Central memory CD8-positive, alpha-beta T cell (primary cell): ENCODE data around the gene KCNAB1.

ENCODE experiments used
- ATAC-seq: fragments of 150-1000 bp; cut with Tn5 transposase; replicated peaks from 2 replicates; pipeline ENCODE4 v1.10.0; 2022; ENCODE audit warnings: mild to moderate bottlenecking, moderate FRiP score, moderate number of reproducible peaks; ENCODE audit not compliant: poor library complexity, severe bottlenecking; ENCODE audit errors: extremely low read depth
- DNase-seq, 2 donors: peaks; one replicate each; pipeline ENCODE4 v3.0.0; 2021; ENCODE audit warnings: low spot score in 2 of 2
- H3K27ac Mint-ChIP-seq: one replicate; pipeline ENCODE4 v1.8.0; 2022; ENCODE audit warnings: low read depth, mild to moderate bottlenecking, moderate library complexity, mixed read lengths
- H3K27me3 Mint-ChIP-seq: one replicate; pipeline ENCODE4 v1.8.0; 2022; ENCODE audit warnings: mixed read lengths
- H3K36me3 Mint-ChIP-seq: one replicate; pipeline ENCODE4 v1.8.0; 2022; ENCODE audit warnings: mild to moderate bottlenecking, moderate library complexity, mixed read lengths; ENCODE audit not compliant: insufficient read depth
- H3K4me1 Mint-ChIP-seq: one replicate; pipeline ENCODE4 v1.8.0; 2022; ENCODE audit warnings: mixed read lengths
- H3K4me3 Mint-ChIP-seq: one replicate; pipeline ENCODE4 v1.8.0; 2022; ENCODE audit warnings: mild to moderate bottlenecking, moderate library complexity, mixed read lengths
- H3K9me3 Mint-ChIP-seq: one replicate; pipeline ENCODE4 v1.8.0; 2022; ENCODE audit warnings: mixed read lengths

The KCNAB1 gene

DNA sequence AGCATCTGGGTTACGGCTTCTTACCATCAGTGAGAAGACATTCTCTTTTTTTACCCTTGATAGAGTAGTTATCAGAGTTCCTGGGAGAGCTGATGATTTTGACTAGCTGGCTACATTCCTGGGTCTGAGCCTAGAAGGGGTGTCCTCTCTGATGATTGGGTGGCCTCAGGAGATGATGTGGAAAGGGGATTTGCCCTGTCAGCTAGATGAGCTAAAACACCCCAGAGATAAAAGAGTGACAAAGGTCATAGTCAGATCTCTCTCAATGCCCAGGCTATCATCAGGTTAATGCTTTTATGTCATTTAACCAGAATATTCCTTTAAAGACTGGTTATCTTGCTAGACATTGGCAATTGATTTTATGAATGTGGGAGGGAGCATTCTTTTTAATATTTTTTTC is 130.2 kb downstream of the KCNAB1 start:
- H3K36me3 Mint-ChIP-seq, result no peaks in the 10 kb centered on the region

GRCh38 chr3:156251424-156251823 is 131.0 kb downstream of the KCNAB1 start:
- H3K4me3 Mint-ChIP-seq, result no peak overlapping the region
- DNase-seq (no peak), ATAC-seq (no peak)
- no peaks in the 10 kb centered on the region for H3K36me3 Mint-ChIP-seq
- peaks cover 52% of the 10 kb centered on the region for H3K27me3 Mint-ChIP-seq
- no peak overlapping the region for H3K27ac Mint-ChIP-seq
- no peaks in the 10 kb centered on the region for H3K9me3 Mint-ChIP-seq
- H3K4me1 Mint-ChIP-seq, result no peaks in the 10 kb centered on the region

More for the DNA sequence above, 130.2 kb downstream of the KCNAB1 start:
- Mint-ChIP-seq H3K4me3 (no peak overlapping the region), H3K9me3 (no peaks in the 10 kb centered on the region), H3K27me3 (peaks cover 60% of the 10 kb centered on the region), H3K4me1 (no peaks in the 10 kb centered on the region), H3K27ac (no peak overlapping the region)
- ATAC-seq (no peak), DNase-seq (no peak)

DNA sequence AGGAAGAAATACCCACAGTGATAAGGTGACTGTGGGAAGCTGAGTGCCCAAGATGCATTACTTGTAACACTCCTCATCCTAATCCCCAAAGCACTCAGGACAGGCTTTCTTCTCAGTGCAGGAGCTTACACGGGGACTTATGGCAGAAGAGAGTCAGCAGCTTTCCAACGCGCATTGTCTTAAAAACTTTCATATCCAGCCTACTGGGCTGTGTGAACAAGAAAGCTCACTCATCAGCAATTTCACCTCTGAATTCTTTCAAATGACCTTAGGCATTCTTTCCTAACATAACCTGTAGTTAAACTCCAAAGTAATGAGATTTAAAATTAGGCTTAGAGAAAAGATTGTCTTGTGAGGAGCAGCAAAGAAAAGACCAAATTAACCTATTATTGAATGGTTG is 132.3 kb downstream of the KCNAB1 start:
- DNase-seq (no peak), ATAC-seq (no peak)
- Mint-ChIP-seq H3K27ac (no peak overlapping the region), H3K4me1 (no peaks in the 10 kb centered on the region), H3K9me3 (no peaks in the 10 kb centered on the region), H3K27me3 (peaks cover 51% of the 10 kb centered on the region), H3K36me3 (no peaks in the 10 kb centered on the region), H3K4me3 (no peak overlapping the region)

DNA sequence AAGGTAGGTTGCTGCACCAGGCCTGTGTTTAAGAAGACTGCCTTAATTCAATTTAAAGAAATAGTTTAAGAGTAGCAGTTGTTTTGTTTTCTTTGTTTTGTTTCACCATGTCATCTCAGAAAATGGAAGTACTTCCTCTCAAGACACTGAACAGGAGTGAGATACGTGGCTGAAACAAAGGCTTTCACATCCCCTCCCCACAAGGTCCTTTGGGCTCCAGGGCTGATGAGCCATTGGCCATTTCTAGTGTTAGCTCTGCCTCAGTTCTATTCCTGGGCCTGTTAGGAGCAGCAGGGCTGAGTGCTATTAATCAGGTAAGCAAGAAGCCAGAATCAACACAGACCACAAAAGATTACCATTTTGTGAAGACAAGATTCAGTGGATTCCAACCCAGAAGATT is 132.8 kb downstream of the KCNAB1 start:
- Mint-ChIP-seq H3K27me3 (peaks cover 49% of the 10 kb centered on the region), H3K9me3 (no peaks in the 10 kb centered on the region), H3K4me3 (no peak overlapping the region), H3K27ac (no peak overlapping the region), H3K36me3 (no peaks in the 10 kb centered on the region), H3K4me1 (no peaks in the 10 kb centered on the region)
- ATAC-seq (no peak), DNase-seq (no peak)

GRCh38 chr3:156256256-156256655 is 135.9 kb downstream of the KCNAB1 start:
- ATAC-seq (no peak), DNase-seq (no peak)
- H3K36me3 Mint-ChIP-seq, result no peaks in the 10 kb centered on the region
- H3K9me3 Mint-ChIP-seq, result no peaks in the 10 kb centered on the region
- no peaks in the 10 kb centered on the region for H3K4me1 Mint-ChIP-seq
- H3K4me3 Mint-ChIP-seq, result no peak overlapping the region
- H3K27me3 Mint-ChIP-seq, result peaks cover 33% of the 10 kb centered on the region
- no peak overlapping the region for H3K27ac Mint-ChIP-seq

GRCh38 chr3:156256945-156257344 is 136.6 kb downstream of the KCNAB1 start:
- DNase-seq, result no peak
- ATAC-seq, result no peak
- Mint-ChIP-seq H3K27me3 (peaks cover 26% of the 10 kb centered on the region), H3K27ac (no peak overlapping the region), H3K9me3 (no peaks in the 10 kb centered on the region), H3K4me1 (no peaks in the 10 kb centered on the region), H3K4me3 (no peak overlapping the region), H3K36me3 (no peaks in the 10 kb centered on the region)

- Mint-ChIP-seq H3K27ac (no peak overlapping the region), H3K4me1 (no peaks in the 10 kb centered on the region), H3K36me3 (no peaks in the 10 kb centered on the region), H3K4me3 (no peak overlapping the region), H3K27me3 (peaks cover 24% of the 10 kb centered on the region), H3K9me3 (no peaks in the 10 kb centered on the region)
- no peak for ATAC-seq
- DNase-seq, result no peak
These were observed 137.9 kb downstream of the KCNAB1 start for GRCh38 chr3:156258301-156258700.

- Mint-ChIP-seq H3K27ac (no peak overlapping the region), H3K9me3 (no peaks in the 10 kb centered on the region), H3K4me3 (no peak overlapping the region), H3K27me3 (peaks cover 24% of the 10 kb centered on the region), H3K4me1 (no peaks in the 10 kb centered on the region), H3K36me3 (no peaks in the 10 kb centered on the region)
- DNase-seq (no peak), ATAC-seq (no peak)
These were observed 139.5 kb downstream of the KCNAB1 start for GRCh38 chr3:156259896-156260295.

DNA sequence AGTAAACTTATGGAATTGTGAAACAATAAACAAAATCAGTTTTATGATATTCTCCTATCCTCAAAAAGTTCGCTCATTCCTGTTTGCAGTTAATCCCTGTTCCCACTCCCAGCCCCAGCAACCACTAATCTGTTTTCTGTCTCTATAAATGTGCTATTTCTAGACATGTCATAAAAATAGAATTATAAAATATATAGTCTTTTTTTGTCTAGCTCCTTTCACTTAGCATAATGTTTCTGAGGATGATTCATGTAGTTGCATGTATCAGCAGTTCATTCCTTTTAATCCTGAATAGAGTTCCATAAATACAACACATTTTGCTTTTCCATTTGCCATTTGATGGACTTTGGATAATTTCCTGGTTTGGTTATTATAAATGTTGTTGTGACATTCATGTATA is 140.0 kb downstream of the KCNAB1 start:
- peaks cover 27% of the 10 kb centered on the region for H3K27me3 Mint-ChIP-seq
- ATAC-seq, result no peak
- no peaks in the 10 kb centered on the region for H3K9me3 Mint-ChIP-seq
- no peaks in the 10 kb centered on the region for H3K36me3 Mint-ChIP-seq
- no peak overlapping the region for H3K27ac Mint-ChIP-seq
- H3K4me3 Mint-ChIP-seq, result no peak overlapping the region
- H3K4me1 Mint-ChIP-seq, result no peaks in the 10 kb centered on the region
- DNase-seq, result no peak

DNA sequence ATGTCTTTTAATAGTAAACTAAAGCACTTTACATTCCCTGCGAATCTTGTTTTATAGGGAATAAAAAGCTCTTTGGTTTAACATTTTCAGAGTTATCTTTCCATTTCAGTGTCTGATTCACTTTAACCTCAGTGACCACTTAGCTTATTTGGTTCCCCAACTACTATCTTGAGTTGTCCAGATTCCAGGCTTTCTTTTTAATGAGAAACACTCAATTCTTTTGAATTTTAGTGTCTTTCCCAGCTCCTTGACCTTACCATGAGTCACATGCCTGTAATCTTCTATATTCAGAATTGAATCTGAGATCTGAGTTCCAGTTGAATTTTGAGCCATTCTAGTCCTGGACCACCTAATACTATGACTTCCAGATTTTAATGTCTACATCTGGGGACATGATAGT is 144.4 kb downstream of the KCNAB1 start:
- H3K4me1 Mint-ChIP-seq, result no peaks in the 10 kb centered on the region
- no peak overlapping the region for H3K27ac Mint-ChIP-seq
- no peak overlapping the region for H3K4me3 Mint-ChIP-seq
- H3K36me3 Mint-ChIP-seq, result no peaks in the 10 kb centered on the region
- H3K9me3 Mint-ChIP-seq, result no peaks in the 10 kb centered on the region
- ATAC-seq (no peak), DNase-seq (no peak)
- H3K27me3 Mint-ChIP-seq, result peaks cover 24% of the 10 kb centered on the region

DNA sequence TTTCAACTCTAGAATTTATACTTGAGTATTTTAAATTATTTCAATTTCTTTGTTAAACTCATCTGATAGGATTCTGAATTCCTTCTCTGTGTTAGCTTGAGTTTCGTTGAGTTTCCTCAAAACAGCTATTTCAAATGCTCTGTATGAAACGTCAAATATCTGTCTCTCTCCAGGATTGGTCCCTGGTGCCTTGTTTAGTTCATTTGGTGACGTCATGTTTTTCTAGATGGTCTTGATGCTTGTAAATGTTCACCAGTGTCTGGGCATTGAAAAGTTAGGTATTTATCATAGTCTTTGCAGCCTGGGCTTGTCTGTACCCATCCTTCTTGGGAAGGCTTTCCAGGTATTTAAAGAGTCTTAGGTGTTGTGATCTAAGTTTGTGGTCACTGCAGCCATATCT is 151.1 kb downstream of the KCNAB1 start:
- H3K4me3 Mint-ChIP-seq, result no peak overlapping the region
- ATAC-seq (no peak), DNase-seq (no peak)
- H3K27ac Mint-ChIP-seq, result no peak overlapping the region
- no peaks in the 10 kb centered on the region for H3K4me1 Mint-ChIP-seq
- H3K27me3 Mint-ChIP-seq, result peaks cover 51% of the 10 kb centered on the region
- H3K36me3 Mint-ChIP-seq, result no peaks in the 10 kb centered on the region
- no peaks in the 10 kb centered on the region for H3K9me3 Mint-ChIP-seq

- Mint-ChIP-seq H3K9me3 (no peaks in the 10 kb centered on the region), H3K4me1 (no peaks in the 10 kb centered on the region), H3K4me3 (no peak overlapping the region), H3K27me3 (peaks cover 57% of the 10 kb centered on the region), H3K27ac (no peak overlapping the region), H3K36me3 (no peaks in the 10 kb centered on the region)
- DNase-seq (no peak), ATAC-seq (no peak)
These were observed 151.8 kb downstream of the KCNAB1 start for GRCh38 chr3:156271995-156272719.

DNA sequence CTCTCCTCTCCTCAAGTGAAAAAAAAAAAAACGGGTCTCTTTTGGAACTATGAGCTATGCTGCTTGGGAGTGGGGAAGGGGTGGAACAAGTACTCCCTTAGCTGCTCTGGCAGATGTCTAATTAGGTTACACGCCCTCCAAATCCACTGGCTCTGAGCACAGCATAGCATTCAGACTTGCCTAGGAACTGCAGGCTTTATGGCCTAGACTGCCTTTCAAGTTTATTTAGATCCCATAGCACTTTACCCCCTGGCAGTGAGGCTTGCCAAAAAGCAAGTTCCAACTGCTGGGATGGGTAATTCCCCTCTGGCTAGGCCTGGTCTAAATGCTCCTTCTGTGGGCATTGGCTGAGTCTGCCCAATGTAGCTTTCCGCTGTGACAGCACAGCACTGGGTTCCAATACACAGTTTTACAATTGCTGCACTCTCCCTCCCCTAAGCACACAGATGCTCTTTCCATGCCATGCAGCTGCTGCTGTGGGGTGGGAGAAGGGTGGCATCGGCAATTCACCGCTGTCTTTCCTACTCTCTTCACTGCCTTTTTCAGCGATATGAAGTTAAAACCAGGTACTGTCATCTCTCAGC is 152.8 kb downstream of the KCNAB1 start:
- ATAC-seq (no peak), DNase-seq (no peak)
- H3K27ac Mint-ChIP-seq, result no peak overlapping the region
- no peaks in the 10 kb centered on the region for H3K9me3 Mint-ChIP-seq
- H3K27me3 Mint-ChIP-seq, result peaks cover 57% of the 10 kb centered on the region
- H3K4me3 Mint-ChIP-seq, result no peak overlapping the region
- no peaks in the 10 kb centered on the region for H3K4me1 Mint-ChIP-seq
- no peaks in the 10 kb centered on the region for H3K36me3 Mint-ChIP-seq
